ENCODE data around the gene CD40.

DNA sequence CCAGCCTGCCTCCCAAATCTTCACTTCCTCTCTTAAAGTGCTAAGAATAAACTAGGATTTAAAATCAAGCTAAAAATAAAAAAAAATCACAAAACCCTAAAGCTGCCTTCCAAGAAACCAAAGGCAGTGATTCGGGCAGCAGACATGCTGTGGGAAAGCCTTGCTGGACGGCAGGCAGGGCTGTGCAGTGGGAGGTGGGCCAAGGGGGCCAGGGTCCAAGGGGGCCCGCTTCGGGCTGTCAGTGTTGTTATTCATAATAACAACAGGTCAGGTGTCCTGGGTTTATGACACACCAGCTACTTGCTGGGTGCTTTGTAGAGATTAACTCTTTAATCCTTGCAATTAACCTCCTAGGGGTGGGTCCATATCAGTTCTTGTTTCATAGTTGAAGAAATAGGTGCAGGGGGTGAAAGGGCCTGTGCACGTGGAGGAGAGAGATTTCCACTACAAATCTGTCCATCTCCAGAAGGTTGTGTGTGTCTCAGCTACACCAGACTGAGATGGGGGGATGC is 40.4 kb downstream of the CD40 start:
- TF ChIP-seq TAF1 (IDR thresholded peaks at IDR 0.05; ENCODE audit: low read depth) (no peak), CEBPB (IDR thresholded peaks at IDR 0.05) (no peak), YY1 (IDR thresholded peaks at IDR 0.05; ENCODE audit: low read depth) (no peak), NFIC (IDR thresholded peaks at IDR 0.05) (no peak), CREB1 (IDR thresholded peaks at IDR 0.05; ENCODE audit: low read depth) (no peak), EGR1 (IDR thresholded peaks at IDR 0.05) (no peak), RAD21 (IDR thresholded peaks at IDR 0.05; ENCODE audit: low read depth) (no peak)

All from Ishikawa (cell line).